IPS-NIHi7 (cell line): ENCODE results near the gene MBLAC1.

Experiments used
- DNase-seq: peaks from one replicate; pipeline ENCODE4 v3.0.0; 2012; ENCODE audit warnings: mixed read lengths; ENCODE audit errors: extremely low spot score

MBLAC1 gene

GRCh38 chr7:100126931-100127865 is at the start of gene MBLAC1:
Gene MBLAC1, plus strand, starts transcription at chr7:100126967. Its CDS starts 429 bp downstream, at chr7:100127396.
- peak; percentile 84 for DNase-seq

DNA sequence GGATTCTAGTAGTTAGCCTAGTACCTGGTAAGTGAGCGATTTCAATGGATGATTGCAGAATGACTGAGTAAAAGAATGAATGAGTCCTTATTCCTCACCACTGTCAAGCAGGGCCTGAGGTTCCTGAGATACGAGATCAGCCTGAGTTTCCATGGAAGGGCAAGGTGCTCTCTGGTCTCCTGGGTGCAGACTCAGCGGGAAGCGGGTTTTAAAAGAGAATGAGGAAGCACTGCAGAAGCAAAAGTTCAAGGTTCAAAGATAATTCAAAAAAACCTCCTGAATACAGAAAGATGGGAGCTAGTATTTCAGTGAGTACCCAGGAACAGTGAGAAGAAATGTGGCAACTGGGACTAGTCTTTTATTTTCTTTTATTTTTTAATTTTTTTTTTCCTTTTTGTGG is 49.6 kb upstream of the MBLAC1 start:
- no peak for DNase-seq

DNA sequence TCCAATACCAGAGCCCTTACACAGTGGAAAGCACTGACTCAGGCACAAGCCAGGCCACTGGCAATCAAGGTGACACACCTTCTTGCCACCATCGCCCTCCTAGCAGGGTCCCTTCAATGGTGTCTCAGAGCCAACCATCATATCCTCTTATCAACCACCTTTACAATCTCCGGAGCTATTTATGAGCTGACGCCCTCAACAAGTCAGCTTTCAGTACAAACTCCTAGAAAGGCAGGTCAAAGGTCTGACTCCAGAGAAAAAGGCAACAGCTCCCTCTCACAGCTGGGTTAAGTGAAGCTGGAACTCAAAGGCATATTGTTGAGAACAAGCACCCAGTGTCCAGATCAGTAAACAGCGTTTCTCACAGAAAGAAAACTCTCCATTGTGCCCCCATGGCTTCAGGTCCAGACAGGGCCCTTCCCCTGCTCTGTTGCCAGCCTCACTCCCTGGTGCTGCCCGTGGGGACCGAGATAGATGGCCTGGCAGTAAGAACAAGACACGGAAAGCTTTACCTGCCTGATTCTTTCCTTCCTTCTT is 47.7 kb upstream of the MBLAC1 start:
- no peak for DNase-seq

DNA sequence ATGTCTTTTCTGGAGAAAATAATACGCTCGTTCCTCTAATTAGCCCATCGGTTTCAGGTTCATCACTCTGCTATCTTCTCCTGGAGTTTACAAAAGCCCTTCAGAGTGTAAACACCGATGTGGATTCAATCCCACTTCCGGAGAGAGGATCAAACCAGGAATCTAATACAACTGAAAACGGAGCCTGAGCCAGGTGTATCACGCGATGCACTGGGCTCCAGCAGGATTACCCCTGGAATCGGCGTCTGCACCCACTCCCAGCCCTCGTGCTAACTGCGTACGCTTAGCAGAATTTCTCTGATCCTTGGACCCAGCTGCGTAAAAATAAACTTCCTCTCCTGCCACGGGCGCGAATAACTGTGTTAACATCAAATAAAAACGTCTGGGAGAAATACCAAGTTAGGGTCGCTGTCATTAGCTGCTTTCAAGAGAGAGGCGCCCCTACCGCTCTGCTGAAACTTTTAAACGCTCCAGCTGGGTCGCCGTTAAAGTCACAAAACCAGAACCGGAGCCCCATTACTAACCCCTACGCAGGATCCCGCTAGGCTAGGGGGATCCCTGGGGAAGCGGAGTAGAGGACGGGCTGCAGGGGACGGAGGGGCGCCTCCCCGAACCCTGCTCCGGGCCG is 45.7 kb upstream of the MBLAC1 start:
- no peak for DNase-seq

GRCh38 chr7:100081535-100082102 is 45.1 kb upstream of the MBLAC1 start, which contains the start of gene ZNF3:
Gene ZNF3, minus strand, starts transcription at chr7:100081723. Its CDS starts 4,366 bp downstream, at chr7:100077357.
- peak; percentile 96 for DNase-seq

DNA sequence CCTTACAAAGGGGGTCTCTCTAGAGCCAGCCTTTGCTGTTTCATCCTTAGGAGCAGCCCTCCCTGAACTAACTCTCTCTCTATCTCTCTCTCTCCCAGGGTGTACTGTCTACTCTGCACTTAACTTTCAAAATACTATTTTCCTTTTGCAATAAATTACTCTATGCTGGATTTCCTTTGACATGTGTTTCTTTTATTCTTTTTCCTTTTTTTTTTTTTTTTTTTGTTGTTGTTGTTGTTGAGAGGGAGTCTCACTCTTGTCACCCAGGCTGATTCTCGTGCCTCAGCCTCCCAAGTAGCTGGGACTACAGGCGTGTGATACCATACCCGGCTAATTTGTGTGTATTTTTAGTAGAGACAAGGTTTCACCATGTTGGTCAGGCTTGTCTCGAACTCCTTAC is 43.8 kb upstream of the MBLAC1 start:
- no peak for DNase-seq

GRCh38 chr7:100085515-100085914 is 41.3 kb upstream of the MBLAC1 start:
- DNase-seq: no peak

DNA sequence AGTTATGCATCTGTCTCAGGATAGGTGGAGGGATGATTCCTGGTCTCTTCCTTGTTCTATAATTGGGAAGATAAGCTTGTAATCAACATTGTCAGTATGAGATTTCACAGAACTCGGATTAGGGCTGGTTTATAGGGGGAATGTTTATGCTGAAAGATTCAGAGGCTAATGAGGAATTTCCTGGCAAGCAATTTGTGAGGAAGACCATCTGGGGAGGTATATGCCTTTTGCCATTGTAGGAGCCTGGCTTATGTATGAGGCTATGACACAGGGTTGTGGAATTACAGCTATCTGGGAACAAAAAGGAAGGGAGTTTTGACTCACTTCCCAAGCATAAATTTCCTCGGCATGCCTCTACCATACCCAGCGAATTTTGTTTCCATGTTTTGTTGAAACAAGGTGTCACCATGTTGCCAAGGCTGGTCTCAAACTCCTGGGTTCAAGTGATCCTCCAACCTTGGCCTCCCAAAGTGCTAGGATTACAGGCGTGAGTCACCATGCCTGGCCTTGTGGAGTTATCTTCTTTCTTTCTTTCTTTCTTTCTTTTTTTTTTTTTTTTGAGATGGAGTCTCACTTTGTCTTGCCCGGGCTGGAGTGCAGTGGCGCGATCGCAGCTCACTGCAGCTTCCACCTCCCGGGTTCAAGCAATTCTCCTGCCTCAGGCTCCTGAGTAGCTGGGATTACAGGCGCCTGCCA is 39.6 kb upstream of the MBLAC1 start:
- DNase-seq: no peak

- DNase-seq: no peak
Observed at GRCh38 chr7:100088095-100088620, 38.6 kb upstream of the MBLAC1 start.

- peak; percentile 79 for DNase-seq
Observed at GRCh38 chr7:100088621-100089457, 37.9 kb upstream of the MBLAC1 start, which contains the start of gene COPS6. Gene COPS6, plus strand, starts transcription at chr7:100088969. Its CDS starts 22 bp downstream, at chr7:100088991.

GRCh38 chr7:100089458-100090196 is 37.1 kb upstream of the MBLAC1 start:
- no peak for DNase-seq

- DNase-seq: no peak
Observed at GRCh38 chr7:100090527-100091410, 36.0 kb upstream of the MBLAC1 start.

GRCh38 chr7:100091411-100092181 is 35.2 kb upstream of the MBLAC1 start:
- no peak for DNase-seq

DNA sequence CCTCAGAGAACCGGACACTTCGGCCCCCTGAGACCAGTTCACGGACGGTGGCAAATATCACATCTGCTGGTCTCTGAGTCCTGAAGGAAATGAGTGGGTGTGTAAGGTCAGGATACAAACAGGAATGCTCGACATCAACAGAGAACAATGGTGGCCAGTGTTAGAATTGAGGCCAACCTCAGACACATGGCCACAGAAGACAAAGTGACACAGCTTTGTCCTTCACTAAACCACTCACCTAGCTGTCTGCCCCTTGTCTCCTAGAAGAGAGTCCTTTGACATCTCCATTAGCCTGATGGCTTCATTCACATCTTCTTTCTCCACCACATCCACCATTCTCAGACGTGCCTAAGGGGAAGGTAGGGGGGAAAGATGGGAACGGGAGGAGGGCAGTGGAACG is 33.7 kb upstream of the MBLAC1 start:
- DNase-seq: no peak

GRCh38 chr7:100093498-100093897 is 33.3 kb upstream of the MBLAC1 start:
- DNase-seq: no peak

GRCh38 chr7:100093925-100094486 is 32.8 kb upstream of the MBLAC1 start:
- DNase-seq: no peak

DNA sequence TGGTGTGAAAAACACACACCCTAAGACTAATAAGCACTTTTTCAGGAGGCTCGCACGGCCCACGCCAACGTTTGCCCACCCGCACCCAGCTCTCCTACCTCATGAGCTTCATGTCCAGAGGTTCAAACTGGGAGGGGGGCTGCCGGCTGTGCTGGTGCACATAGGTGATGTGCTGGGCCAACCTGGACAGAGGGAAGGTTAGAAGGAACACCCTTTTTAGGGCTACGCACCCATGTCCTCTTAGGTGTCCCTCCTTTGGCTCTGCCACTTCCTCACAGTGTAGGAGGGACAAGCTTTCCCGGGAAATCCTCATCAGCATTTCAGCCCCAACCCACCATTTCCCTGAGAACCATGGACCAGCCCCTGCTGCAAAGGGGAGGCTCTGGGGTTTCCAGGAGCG is 31.5 kb upstream of the MBLAC1 start:
- DNase-seq: no peak

- DNase-seq: no peak
Observed at GRCh38 chr7:100095704-100096103, 31.1 kb upstream of the MBLAC1 start.
